Gastrocnemius medialis (tissue), 4 donors: ENCODE data around the gene TCF4.

Experiments used
- CTCF ChIP-seq, 5 experiments: fragments of 450-650 bp in 3 of 5; fragments of 200-600 bp in 2 of 5; sonication (generic) in 2 of 5; IDR thresholded peaks in 4 of 5; conservative IDR thresholded peaks in 1 of 5; 1 replicate in 4 of 5; 2 replicates in 1 of 5; pipeline ENCODE4 v1.5.1; 2016 to 2019; ENCODE audit warnings: antibody characterized with exemption in 5 of 5, mild to moderate bottlenecking in 3 of 5, moderate library complexity in 3 of 5
- POLR2A ChIP-seq, 2 donors: fragments of 450-650 bp; IDR thresholded peaks; one replicate each; pipeline ENCODE4 v1.6.1; 2017; ENCODE audit warnings: antibody characterized with exemption in 2 of 2, mild to moderate bottlenecking in 2 of 2, moderate library complexity in 2 of 2

GRCh38 chr18:55415258-55415871 is 172.6 kb downstream of the TCF4 start:
- TF ChIP-seq POLR2A (IDR thresholded peaks at IDR 0.05) (no peak), CTCF (IDR thresholded peaks at IDR 0.05 in 4 of 5, conservative IDR thresholded peaks at IDR 0.05 in 1 of 5) (peak; percentile 77 to 95 (median 87))
